Neutrophil (primary cell): Measurements from ENCODE around the gene ZNF587B.
"Not testable (repeated sequence)": the region's sequence is repeated elsewhere in the genome, so short reads cannot be mapped to it uniquely, and the experiment has no call there.

Experiments
- H3K27ac ChIP-seq: fragments of 200-600 bp; sonication (generic); 2 replicates; pipeline ENCODE4 v1.5.1; 2016; ENCODE audit warnings: mild to moderate bottlenecking, moderate library complexity
- H3K27me3 ChIP-seq: fragments of 200-600 bp; sonication (generic); 2 replicates; pipeline ENCODE4 v1.6.0; 2016; ENCODE audit warnings: mild to moderate bottlenecking
- H3K36me3 ChIP-seq: fragments of 200-600 bp; sonication (generic); 2 replicates; pipeline ENCODE4 v1.5.1; 2017
- H3K4me1 ChIP-seq, 2 experiments: fragments of 200-600 bp in 1 of 2; sonication (generic) in 1 of 2; 1 replicate in 1 of 2; 2 replicates in 1 of 2; pipeline versions ENCODE4 v1.5.1 to v1.6.1; 2013 to 2016; ENCODE audit warnings: low read depth in 1 of 2, low read length in 1 of 2, mild to moderate bottlenecking in 1 of 2, moderate library complexity in 1 of 2; ENCODE audit not compliant: control insufficient read depth in 1 of 2, insufficient read depth in 1 of 2
- H3K4me3 ChIP-seq, 2 experiments: fragments of 200-600 bp in 1 of 2; sonication (generic) in 1 of 2; 1 replicate in 1 of 2; 2 replicates in 1 of 2; pipeline ENCODE4 v1.5.1; 2013 to 2016; ENCODE audit warnings: low read depth in 1 of 2, low read length in 1 of 2, mild to moderate bottlenecking in 1 of 2, moderate library complexity in 1 of 2
- H3K9me3 ChIP-seq: fragments of 200-600 bp; sonication (generic); 2 replicates; pipeline ENCODE4 v1.5.1; 2016
- CTCF ChIP-seq: fragments of 200-600 bp; sonication (generic); IDR thresholded peaks from 2 replicates; pipeline ENCODE4 v1.5.1; 2016; ENCODE audit warnings: antibody characterized with exemption

ZNF587B gene

GRCh38 chr19:57816652-57817051 lies 13.4 kb upstream of the ZNF587B start:
- Histone ChIP-seq H3K36me3 (no peaks in the 10 kb centered on the region), H3K4me1 (peaks cover 51 to 52% of the 10 kb centered on the region in 2 experiments), H3K9me3 (no peaks in the 10 kb centered on the region), H3K27ac (no peak overlapping the region), H3K27me3 (no peaks in the 10 kb centered on the region), H3K4me3 (no peak overlapping the region)
- no peak for TF ChIP-seq CTCF

GRCh38 chr19:57817976-57818375 lies 12.1 kb upstream of the ZNF587B start:
- peaks cover 37 to 40% of the 10 kb centered on the region in 2 experiments for H3K4me1 ChIP-seq
- no peaks in the 10 kb centered on the region for H3K9me3 ChIP-seq
- H3K4me3 ChIP-seq: no peak overlapping the region

GRCh38 chr19:57818378-57818777 lies 11.7 kb upstream of the ZNF587B start:
- Histone ChIP-seq H3K4me1 (peaks cover 33 to 36% of the 10 kb centered on the region in 2 experiments), H3K36me3 (no peaks in the 10 kb centered on the region), H3K4me3 (peak overlapping the region in 1 of 2 experiments; percentile 82), H3K27me3 (no peaks in the 10 kb centered on the region), H3K9me3 (no peaks in the 10 kb centered on the region), H3K27ac (peak overlapping the region; percentile 53)
- TF ChIP-seq CTCF: no peak

More at GRCh38 chr19:57817976-57818375, 12.1 kb upstream of the ZNF587B start:
- H3K27ac ChIP-seq: no peak overlapping the region
- no peaks in the 10 kb centered on the region for H3K36me3 ChIP-seq
- TF ChIP-seq CTCF: no peak
- no peaks in the 10 kb centered on the region for H3K27me3 ChIP-seq

GRCh38 chr19:57819475-57820148 lies 10.5 kb upstream of the ZNF587B start:
- H3K27me3 ChIP-seq: no peaks in the 10 kb centered on the region
- no peak for TF ChIP-seq CTCF
- H3K4me1 ChIP-seq: peaks cover 23 to 27% of the 10 kb centered on the region in 2 experiments
- no peaks in the 10 kb centered on the region for H3K9me3 ChIP-seq
- peak overlapping the region; percentile 79 to 82 for H3K4me3 ChIP-seq
- H3K36me3 ChIP-seq: no peaks in the 10 kb centered on the region
- peak overlapping the region; percentile 80 for H3K27ac ChIP-seq

GRCh38 chr19:57820599-57820998 lies 9.5 kb upstream of the ZNF587B start:
- no peaks in the 10 kb centered on the region for H3K36me3 ChIP-seq
- no peaks in the 10 kb centered on the region for H3K27me3 ChIP-seq
- no peak overlapping the region for H3K27ac ChIP-seq
- no peaks in the 10 kb centered on the region for H3K9me3 ChIP-seq
- H3K4me1 ChIP-seq: peaks cover 18 to 19% of the 10 kb centered on the region in 2 experiments
- no peak overlapping the region for H3K4me3 ChIP-seq
- no peak for TF ChIP-seq CTCF

- H3K27me3 ChIP-seq, H3K9me3 ChIP-seq, H3K36me3 ChIP-seq, H3K4me3 ChIP-seq, H3K27ac ChIP-seq: not testable (repeated sequence)
- H3K4me1 ChIP-seq: peaks cover 18 to 19% of the 10 kb centered on the region in 2 experiments
Observed at GRCh38 chr19:57821095-57821494, 9.0 kb upstream of the ZNF587B start.

- H3K4me3 ChIP-seq, H3K36me3 ChIP-seq, H3K27me3 ChIP-seq, H3K27ac ChIP-seq, H3K9me3 ChIP-seq: not testable (repeated sequence)
- peaks cover 18 to 19% of the 10 kb centered on the region in 2 experiments for H3K4me1 ChIP-seq
Observed at GRCh38 chr19:57821501-57821900, 8.6 kb upstream of the ZNF587B start.

GRCh38 chr19:57823155-57823554 lies 6.9 kb upstream of the ZNF587B start:
- H3K4me3 ChIP-seq, H3K9me3 ChIP-seq, H3K27ac ChIP-seq, H3K27me3 ChIP-seq, H3K36me3 ChIP-seq: not testable (repeated sequence)
- peaks cover 18 to 19% of the 10 kb centered on the region in 2 experiments for H3K4me1 ChIP-seq

GRCh38 chr19:57823608-57824007 lies 6.5 kb upstream of the ZNF587B start:
- not testable (repeated sequence) for H3K4me3 ChIP-seq, H3K9me3 ChIP-seq, H3K27ac ChIP-seq, H3K36me3 ChIP-seq, H3K27me3 ChIP-seq
- peaks cover 15% of the 10 kb centered on the region in 2 experiments for H3K4me1 ChIP-seq
